ENCODE data around the gene FREM2. TPM values are rescaled to one million over a fixed set of nuclear protein-coding genes. Genes with fewer than 3 reads are reported as not detected.

The FREM2 gene
- total and polyA plus RNA-seq, 2 donors (not counting 3 experiments of a cell fraction or from before 2014, with no cell fraction given) = under 0.01 TPM; not detected in 1

- Histone ChIP-seq H3K4me2 (ENCODE audit: insufficient read depth, low read length) (no peak overlapping the region), H3K9me3 (replicated peaks; ENCODE audit: control insufficient read depth, insufficient read depth, low read length) (no peaks in the 10 kb centered on the region), H3K4me3 (replicated peaks in 1 of 3; ENCODE audit: insufficient read depth in 1 of 3, low read depth in 1 of 3, low read length in 3 of 3) (no peak overlapping the region), H2AFZ (ENCODE audit: low read depth, low read length) (no peak overlapping the region), H4K20me1 (replicated peaks; ENCODE audit: control insufficient read depth, extremely low read depth, insufficient read depth, low read length) (no peaks in the 10 kb centered on the region), H3K36me3 (ENCODE audit: control insufficient read depth in 2 of 2, extremely low read depth in 1 of 2, insufficient read depth in 2 of 2, low read length in 2 of 2) (no peaks in the 10 kb centered on the region), H3K4me1 (ENCODE audit: control insufficient read depth, extremely low read depth, insufficient read depth, low read length) (peaks cover 3% of the 10 kb centered on the region), H3K27ac (ENCODE audit: insufficient read depth, low read depth, low read length) (no peak overlapping the region), H3K9me1 (replicated peaks; ENCODE audit: control insufficient read depth, extremely low read depth, insufficient read depth, low read length) (no peaks in the 10 kb centered on the region), H3K79me2 (ENCODE audit: control insufficient read depth, insufficient read depth, low read length) (no peaks in the 10 kb centered on the region), H3K9ac (replicated peaks; ENCODE audit: extremely low read depth, insufficient read depth, low read length) (no peak overlapping the region), H3K27me3 (ENCODE audit: control insufficient read depth in 2 of 2, insufficient read depth in 2 of 2, low read length in 2 of 2) (peaks cover 24 to 36% of the 10 kb centered on the region in 2 experiments)
- no TSS peak for BruUV-seq (replicated peaks)
- no peak for TF ChIP-seq CTCF (IDR thresholded peaks at IDR 0.05; ENCODE audit: extremely low read depth in 1 of 2, insufficient read depth in 1 of 2, low read depth in 1 of 2, low read length in 2 of 2)
- TF ChIP-seq POLR2A (IDR thresholded peaks at IDR 0.05; ENCODE audit: low read depth, low read length) = no peak
- TF ChIP-seq POLR2AphosphoS5 (IDR thresholded peaks at IDR 0.05; ENCODE audit: insufficient read depth, low read depth, low read length) = no peak
- no peak for TF ChIP-seq MAX (IDR thresholded peaks at IDR 0.05; ENCODE audit: insufficient read depth, insufficient read length)
- TF ChIP-seq EZH2 (IDR thresholded peaks at IDR 0.05; ENCODE audit: borderline replicate concordance, low read depth, low read length, severe bottlenecking) = no peak
- FAIRE-seq (no peak), DNase-seq (ENCODE audit: low read depth, low spot score) (no peak)
- CTCF ChIA-PET = no interaction called here
- POLR2A ChIA-PET = no interaction called here
- intact Hi-C loops (cut with micrococcal nuclease) = loop anchor here (10.0 kb wide), 1 partner anchor 226 kb away; no protein-coding TSS in a partner anchor
- dilution Hi-C loops (cut with MboI; ENCODE audit: extremely low pct_ligation_motif_present, low sequenced_read_pairs) = no loop called here
Measured at GRCh38 chr13:38688674-38689073, 1.8 kb downstream of the FREM2 start.

GRCh38 chr13:38690231-38690630, 3.4 kb downstream of the FREM2 start:
- DNase-seq (ENCODE audit: low read depth, low spot score) = no peak
- Histone ChIP-seq H3K9me1 (replicated peaks; ENCODE audit: control insufficient read depth, extremely low read depth, insufficient read depth, low read length) (no peaks in the 10 kb centered on the region), H2AFZ (ENCODE audit: low read depth, low read length) (no peak overlapping the region), H4K20me1 (replicated peaks; ENCODE audit: control insufficient read depth, extremely low read depth, insufficient read depth, low read length) (no peaks in the 10 kb centered on the region), H3K4me2 (ENCODE audit: insufficient read depth, low read length) (no peak overlapping the region), H3K4me3 (replicated peaks in 1 of 3; ENCODE audit: insufficient read depth in 1 of 3, low read depth in 1 of 3, low read length in 3 of 3) (no peak overlapping the region), H3K9me3 (replicated peaks; ENCODE audit: control insufficient read depth, insufficient read depth, low read length) (no peaks in the 10 kb centered on the region), H3K27ac (ENCODE audit: insufficient read depth, low read depth, low read length) (no peak overlapping the region), H3K79me2 (ENCODE audit: control insufficient read depth, insufficient read depth, low read length) (no peaks in the 10 kb centered on the region), H3K27me3 (ENCODE audit: control insufficient read depth in 2 of 2, insufficient read depth in 2 of 2, low read length in 2 of 2) (peaks cover 24 to 31% of the 10 kb centered on the region in 2 experiments), H3K36me3 (ENCODE audit: control insufficient read depth in 2 of 2, extremely low read depth in 1 of 2, insufficient read depth in 2 of 2, low read length in 2 of 2) (no peaks in the 10 kb centered on the region), H3K9ac (replicated peaks; ENCODE audit: extremely low read depth, insufficient read depth, low read length) (no peak overlapping the region), H3K4me1 (ENCODE audit: control insufficient read depth, extremely low read depth, insufficient read depth, low read length) (peaks cover 3% of the 10 kb centered on the region)
- dilution Hi-C loops (cut with MboI; ENCODE audit: extremely low pct_ligation_motif_present, low sequenced_read_pairs) (no loop called here), intact Hi-C loops (cut with micrococcal nuclease) (no loop called here)
- BruUV-seq (replicated peaks) = no TSS peak
- CTCF ChIA-PET = no interaction called here
- TF ChIP-seq JUN (IDR thresholded peaks at IDR 0.05; ENCODE audit: borderline replicate concordance, insufficient read depth, insufficient read length, low read depth) = no peak
- no peak for TF ChIP-seq EZH2 (IDR thresholded peaks at IDR 0.05; ENCODE audit: borderline replicate concordance, low read depth, low read length, severe bottlenecking)
- no peak for TF ChIP-seq POLR2AphosphoS5 (IDR thresholded peaks at IDR 0.05; ENCODE audit: insufficient read depth, low read depth, low read length)
- TF ChIP-seq POLR2A (IDR thresholded peaks at IDR 0.05; ENCODE audit: low read depth, low read length) = no peak
- no peak for TF ChIP-seq MAX (IDR thresholded peaks at IDR 0.05; ENCODE audit: insufficient read depth, insufficient read length)
- TF ChIP-seq CTCF (IDR thresholded peaks at IDR 0.05; ENCODE audit: extremely low read depth in 1 of 2, insufficient read depth in 1 of 2, low read depth in 1 of 2, low read length in 2 of 2) = no peak
- no peak for TF ChIP-seq FOS (IDR thresholded peaks at IDR 0.05; ENCODE audit: borderline replicate concordance, insufficient read depth, low read length)
- no peak for TF ChIP-seq MYC (IDR thresholded peaks at IDR 0.05; ENCODE audit: low read depth, low read length)
- no peak for TF ChIP-seq GATA2 (IDR thresholded peaks at IDR 0.05; ENCODE audit: insufficient read depth, insufficient read length, low read depth, low read length)
- POLR2A ChIA-PET = no interaction called here
- FAIRE-seq = no peak

Data from endothelial cell of umbilical vein (primary cell).